HG02840 (cell line): ENCODE measurements around the gene ATP8A2.

Source experiments
- ATAC-seq: cut with Tn5 transposase; IDR thresholded peaks from one replicate; pipeline ENCODE4 v1.9.1; 2021; ENCODE audit warnings: mild to moderate bottlenecking, moderate library complexity, moderate number of reproducible peaks; ENCODE audit not compliant: unreplicated experiment, low FRiP score

ATP8A2 gene

DNA sequence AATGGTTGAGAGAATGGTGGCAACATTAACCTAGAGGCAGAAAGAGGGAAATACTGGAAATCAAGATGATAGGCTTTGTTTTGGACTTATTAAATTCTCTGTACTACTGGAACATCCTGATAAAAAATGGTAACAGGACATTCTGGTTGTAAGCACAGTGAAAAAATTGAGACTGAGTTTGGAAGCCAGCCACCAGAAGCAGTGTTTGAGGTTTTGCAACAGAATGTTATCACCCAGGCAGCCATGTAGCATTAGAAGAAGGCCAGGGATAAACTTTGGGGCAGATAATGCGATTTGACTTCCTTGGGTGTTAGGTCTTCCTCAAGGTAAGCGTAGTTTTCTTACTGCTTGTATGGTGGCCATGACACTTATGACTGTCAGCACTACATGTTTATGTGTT, 307.4 kb downstream of the ATP8A2 start:
- no peak for ATAC-seq

DNA sequence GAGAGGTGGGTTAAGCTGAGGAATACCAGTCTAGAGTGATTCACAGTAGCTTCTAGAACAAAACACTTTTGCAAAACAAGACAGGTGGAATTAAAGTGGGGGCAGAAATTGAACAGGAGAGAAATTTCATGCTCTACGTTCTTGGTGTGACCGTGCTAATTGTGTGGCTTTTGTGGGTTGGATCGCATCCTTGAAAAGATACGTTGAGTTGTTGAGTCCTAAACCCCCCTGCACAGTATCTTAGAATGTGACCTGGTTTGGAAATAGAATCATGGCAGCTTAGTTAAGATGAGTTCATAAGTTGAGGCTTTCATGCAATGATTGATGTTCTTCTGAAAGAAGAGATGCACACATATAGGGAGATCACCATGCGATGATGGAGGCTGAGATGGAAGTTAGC, 308.2 kb downstream of the ATP8A2 start:
- ATAC-seq, result no peak

DNA sequence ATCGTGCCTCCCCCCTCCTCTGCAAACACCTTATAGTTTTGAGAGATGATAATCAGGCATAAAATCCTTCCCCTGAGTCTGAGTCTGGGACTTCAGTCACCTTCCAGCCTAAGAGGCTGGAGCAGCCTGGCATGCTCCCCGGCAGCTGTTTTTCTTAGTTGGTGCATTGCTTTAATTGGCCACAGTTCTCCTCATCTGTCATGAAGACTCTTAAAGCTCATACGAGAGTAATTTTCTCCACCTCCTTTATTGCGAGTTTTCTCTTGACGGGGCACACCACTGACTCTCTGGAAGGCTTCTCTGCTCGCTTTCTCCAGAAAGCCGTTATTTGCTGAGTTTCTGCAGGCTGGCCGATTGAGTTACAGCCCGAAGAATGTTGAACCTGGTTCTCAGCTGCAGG, 310.5 kb downstream of the ATP8A2 start:
- ATAC-seq, result no peak

DNA sequence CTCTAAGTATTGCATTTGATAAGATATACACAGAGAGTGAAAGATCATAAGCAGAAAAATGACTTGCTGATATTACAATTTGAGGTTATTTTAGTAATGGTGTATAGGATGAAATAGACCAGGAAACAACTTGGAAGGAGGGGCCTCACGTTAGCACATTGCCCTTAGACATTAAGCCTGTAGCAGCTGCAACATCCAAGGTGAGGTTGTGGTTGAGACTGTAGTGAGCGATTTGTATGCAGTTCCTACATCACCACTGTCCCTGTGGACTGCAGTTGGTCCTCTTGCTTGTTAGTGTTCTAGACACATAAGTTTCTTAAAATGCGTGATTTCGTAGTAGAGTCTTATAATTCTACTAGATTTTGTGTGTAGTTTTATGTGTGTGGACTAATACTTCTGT, 311.3 kb downstream of the ATP8A2 start:
- no peak for ATAC-seq

DNA sequence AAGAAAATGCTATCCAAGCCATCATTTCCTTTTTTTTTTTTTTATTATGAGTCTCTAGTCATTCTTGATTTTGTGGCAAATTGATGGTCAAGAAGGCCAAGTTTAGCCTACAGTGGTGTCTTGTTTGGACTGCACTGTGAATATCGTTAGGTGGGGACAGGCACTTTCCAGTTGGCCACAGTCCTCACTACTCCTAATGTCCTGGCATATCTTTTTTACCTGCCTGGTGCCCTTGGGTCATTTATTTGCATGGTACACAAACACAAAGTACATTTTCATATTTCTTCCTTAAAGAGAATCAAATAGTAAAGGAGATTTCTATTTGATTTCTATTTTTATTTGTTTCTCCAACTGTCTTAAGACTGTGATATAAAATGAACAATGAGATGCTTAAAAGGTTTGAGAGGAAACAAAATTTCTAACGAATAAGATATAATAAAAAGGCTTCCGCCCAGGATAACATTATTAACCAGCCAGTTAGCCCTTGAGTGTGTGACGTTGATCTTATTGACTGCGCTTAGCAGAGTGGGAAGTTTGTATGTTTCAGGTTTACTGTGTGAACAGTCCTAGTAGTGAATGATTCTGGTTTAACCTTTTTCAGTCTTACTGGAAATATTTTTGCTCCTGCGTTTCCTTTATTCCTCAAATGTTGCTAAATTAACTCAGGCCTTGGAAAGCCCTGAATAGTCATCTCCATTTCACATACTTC, 312.0 kb downstream of the ATP8A2 start:
- no peak for ATAC-seq

DNA sequence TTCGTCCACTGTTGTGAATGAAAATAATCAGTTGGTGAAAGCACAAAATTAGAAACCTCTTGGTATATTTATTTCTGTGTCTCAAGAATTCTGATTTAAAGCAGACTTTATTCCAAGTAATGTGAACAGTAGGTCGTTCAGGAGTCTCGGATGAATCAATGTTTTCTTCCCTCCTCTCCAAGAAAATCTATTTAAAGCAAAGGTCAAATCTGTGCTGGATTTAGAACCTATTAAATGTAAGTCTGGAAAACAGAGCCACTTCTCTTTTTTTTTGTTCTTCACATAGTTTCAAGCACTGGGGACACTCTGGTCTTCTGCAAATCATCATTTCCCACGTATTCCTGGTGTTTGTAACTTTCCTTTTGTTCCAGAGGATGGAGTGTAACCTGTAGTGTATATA, 312.7 kb downstream of the ATP8A2 start:
- no peak for ATAC-seq

DNA sequence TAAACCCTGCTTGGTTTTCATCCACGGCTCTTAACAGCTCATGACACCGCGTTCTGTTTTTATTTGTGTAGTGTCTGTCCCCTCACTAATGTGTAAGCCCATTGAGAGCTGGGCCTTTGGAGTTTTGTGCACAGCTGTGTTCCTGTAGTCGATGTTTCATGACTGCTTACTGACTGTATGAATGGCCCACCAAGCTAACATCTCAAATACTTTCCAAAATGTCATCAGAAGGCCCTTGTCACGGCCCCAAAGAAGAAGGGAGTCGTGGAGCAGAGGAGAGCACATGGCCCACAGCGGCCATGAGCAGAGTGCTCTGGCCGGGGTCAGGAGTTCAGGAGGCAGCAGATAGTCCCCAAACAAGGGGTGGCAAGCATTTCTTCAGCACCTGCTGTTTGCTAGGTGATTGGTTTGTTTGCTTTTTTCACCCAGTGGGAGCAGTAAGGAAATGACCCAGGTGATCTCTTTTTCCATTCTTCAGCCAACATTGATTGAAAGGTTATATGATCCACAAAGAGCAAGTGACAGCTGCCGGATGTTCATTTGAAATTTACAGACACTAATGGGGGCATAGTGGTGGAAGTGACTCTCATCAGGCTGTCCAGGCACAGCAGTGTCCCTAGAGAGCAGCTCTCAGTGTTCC, 315.2 kb downstream of the ATP8A2 start:
- no peak for ATAC-seq

DNA sequence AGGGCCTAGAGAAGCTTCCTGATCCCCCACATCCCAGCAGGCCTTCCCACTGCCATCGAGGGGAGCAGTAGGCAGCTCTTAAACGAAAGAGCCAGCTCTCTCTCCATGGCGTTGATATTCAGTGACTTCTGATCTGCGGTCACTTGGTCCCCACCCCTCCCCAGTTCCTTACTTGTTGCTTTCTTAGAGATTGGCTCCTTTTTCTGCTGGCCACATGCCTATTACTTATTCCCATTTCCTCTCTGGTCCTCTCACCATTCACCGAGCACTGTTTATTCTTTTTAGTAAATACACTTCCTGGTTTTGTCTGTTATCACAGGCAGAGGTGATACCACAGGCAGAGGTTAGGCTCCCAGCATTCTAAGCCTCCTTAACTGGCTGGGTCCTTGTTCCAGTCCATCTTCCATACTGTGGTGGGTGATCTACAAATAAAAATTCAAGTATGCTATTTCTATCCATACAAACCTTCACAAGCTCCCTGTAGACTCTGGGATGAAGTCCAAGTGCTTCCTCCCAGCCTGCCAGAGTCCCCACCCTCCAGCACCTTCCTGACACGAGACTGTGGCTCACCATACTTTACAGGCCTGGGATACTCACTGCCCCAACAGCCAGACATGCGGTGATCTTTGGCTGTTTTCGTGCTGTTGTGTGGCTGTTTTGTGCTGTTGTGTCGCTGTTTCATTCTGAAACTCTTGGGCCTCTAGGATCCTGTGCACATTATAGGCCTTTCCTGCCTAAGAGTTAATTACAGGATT, 315.9 kb downstream of the ATP8A2 start:
- no peak for ATAC-seq

DNA sequence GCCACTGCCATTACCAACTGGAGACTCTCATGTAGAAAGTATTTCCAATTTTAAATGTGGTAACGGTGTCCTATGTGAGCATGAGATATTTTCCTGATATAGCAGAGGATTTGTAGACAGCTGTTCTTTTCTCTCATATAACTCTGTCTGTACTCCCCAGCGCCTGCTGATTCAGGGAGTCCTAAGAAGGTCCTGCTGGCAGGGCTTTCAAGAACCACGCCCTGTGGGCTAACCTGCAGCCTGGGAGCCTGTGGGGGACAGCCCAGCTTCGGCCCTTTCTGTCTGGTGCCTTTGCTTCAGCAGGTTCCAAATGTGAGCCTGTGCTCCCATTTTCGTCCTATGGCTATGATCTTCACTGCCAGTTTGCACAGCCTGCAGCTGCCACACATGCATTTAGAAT, 316.8 kb downstream of the ATP8A2 start:
- no peak for ATAC-seq

DNA sequence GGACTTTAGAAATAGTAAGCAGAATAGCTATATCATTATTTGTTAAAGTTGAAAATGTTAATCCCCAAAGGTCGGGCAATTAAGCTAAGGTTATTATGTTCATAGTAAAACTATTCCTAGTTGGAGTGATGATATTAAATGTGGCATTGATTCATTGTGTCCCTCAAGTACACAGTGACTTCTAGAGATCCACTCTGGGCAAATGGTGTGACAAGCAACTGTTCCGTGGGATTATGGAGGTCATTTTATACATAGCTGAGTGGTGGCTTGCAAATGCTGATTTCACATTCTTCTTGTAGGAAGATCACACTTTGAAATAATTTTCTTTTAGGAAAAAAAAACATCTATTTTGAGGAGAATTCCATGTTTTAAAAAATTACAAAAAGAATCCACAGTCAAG, 317.8 kb downstream of the ATP8A2 start:
- ATAC-seq, result no peak

DNA sequence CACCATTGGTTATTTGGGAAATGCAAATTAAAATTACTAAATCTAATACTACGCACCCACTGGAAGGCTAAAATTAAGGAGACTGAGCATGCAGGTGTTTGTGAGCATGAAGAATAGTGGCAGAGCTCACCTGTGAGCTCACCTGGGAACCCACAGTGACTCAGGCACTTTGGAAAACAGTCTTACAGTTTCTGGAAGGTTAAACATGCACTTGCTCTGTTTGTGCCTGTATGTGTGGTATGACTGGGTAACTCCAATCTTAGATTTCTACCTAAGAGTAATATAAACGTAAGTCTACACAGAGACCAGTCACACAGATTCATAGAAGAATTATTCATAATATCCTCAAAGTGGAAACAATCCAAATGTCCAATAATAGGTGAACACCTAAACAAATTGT, 318.8 kb downstream of the ATP8A2 start:
- no peak for ATAC-seq

DNA sequence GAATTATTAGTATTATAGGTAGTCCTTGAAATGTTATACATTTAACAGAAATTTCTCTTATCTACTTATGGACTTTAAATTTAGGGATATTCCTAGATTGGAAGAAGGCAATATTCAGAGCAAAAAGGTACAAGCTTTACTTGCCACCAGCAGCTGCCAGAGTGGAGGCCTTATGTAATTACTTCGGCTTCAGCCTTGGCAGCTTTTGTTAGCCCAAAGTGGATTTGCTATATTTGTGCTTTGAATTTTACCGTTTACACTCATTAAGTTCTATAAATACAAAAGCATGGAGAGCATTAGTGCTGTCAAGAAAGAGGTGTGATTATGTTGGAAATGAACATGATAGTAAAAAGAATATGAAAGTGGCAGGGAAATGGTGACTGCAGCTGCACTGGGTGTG, 319.9 kb downstream of the ATP8A2 start:
- no peak for ATAC-seq

DNA sequence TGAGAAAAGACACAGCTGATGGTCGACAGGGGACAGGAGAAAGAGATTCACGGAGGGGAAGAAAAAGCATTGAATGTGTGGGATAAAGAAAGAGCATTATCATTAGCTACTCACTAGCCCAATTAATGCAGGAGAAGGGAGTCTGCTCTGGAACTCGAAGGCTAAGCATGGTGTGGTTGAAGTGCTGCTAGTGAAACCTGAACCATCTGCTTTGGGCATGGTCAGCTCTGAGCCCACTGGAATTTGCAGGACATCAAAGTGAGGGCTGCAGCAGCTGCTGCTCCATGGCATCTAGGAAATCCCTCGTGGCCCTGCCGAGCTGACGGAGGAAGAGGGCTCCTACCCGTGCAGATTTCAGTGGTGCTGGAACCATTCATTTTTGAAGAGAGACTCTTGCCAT, 320.3 kb downstream of the ATP8A2 start:
- ATAC-seq, result no peak

DNA sequence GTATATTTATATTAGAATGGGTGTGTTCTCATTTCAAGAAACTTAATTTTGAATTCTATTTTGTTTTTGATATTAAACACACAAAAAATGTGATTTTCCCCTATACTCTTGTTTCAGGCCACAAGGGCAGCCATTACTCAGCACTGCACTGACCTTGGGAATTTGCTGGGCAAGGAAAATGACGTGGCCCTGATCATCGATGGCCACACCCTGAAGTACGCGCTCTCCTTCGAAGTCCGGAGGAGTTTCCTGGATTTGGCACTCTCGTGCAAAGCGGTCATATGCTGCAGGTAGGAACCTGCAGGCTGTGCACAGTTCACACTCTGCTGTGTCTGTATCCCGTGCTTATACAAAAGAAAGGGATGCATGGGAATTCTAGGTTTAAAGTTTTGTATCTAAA, 327.3 kb downstream of the ATP8A2 start:
- no peak for ATAC-seq

DNA sequence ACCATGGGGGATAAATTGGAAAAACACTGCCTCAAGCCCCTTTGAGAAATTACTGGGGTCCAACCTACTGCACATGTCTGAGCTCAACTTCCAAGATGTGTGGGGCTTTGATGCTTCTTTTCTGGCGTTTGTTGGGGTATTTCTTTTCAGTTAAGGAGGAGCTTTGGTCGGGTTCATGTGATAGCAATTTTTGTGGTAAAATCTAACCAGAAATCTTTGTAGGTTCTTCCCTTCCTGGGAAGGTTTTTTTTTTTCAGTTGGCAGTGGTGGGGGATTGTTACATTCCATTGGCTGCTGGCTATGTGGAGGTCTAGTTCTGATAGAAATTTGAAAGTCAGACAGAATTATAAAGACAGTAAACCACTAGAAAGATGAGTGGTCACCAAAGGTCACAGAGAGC, 327.8 kb downstream of the ATP8A2 start:
- ATAC-seq, result no peak

DNA sequence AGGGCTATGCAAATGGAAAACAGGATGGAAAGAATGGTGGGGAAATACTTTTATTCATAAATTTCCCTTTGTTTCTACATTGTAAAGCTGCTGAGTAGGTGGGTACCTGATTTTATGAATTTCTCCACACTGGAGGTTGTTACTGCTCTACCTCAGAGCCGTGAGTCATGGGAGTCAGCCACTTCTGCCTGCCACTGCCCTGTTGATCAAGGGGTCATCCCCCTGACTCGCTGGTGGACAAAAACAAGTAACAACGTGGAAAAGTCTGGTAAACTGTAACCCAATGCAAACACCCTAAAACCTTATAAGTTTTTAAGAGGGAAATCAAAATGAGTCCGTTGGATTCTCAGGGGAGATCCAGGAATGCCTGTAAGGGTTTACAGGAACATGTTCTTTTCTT, 329.5 kb downstream of the ATP8A2 start:
- no peak for ATAC-seq

DNA sequence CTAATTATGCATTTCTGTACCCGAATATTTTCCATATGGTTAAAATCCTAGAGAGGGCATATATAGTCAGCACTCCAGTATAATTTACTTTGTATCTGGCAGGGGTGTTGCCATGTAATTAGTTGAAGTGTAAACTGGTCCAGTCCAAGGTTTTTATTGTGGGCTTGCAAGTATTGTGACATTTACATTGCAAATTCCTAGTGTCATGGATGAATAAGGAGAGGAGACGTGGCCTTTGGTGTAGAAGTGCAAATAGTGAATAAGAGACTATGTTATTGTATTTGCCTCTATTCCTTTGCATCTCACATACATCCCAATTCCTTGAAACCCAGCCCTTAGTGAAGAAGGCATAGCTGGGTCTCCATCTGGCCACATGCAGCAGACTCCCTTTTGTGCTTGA, 330.6 kb downstream of the ATP8A2 start:
- ATAC-seq, result no peak

DNA sequence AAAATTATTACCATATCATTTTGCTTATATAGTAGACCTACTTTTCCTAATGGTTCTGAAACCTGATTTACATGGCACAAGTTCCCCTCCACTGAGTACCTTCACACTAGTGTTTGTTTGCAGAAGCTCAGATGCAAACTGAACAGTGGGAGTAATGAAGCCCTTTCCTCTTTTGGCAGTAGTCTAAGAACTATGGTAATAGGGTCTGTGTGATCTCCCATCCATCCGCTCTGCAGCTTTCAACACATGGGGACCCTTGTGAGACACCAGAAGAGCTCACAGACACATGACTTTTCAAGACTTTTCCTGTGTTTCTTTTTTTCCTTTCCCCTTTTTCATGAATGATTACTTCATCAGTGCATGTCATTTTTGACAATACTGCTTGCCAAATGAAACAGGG, 336.0 kb downstream of the ATP8A2 start:
- ATAC-seq, result no peak

DNA sequence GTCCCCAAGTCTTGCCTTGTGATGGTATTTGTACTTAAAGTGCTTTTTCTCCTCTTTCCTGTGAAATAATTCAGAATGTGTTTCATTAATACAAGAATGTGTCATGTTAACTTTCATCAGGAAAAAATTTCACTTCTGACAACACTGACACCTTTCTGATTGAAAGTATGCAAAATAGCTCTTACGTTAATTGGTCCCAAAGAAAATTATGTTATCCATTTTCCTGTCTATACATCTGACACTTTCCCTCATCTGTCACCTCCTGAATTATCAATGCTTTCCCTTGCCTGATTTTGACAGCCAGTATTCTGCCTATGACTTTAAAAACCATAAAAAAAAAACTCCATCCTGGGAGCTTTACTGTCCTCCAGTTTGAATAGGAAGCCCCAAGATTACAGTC, 336.5 kb downstream of the ATP8A2 start:
- no peak for ATAC-seq

DNA sequence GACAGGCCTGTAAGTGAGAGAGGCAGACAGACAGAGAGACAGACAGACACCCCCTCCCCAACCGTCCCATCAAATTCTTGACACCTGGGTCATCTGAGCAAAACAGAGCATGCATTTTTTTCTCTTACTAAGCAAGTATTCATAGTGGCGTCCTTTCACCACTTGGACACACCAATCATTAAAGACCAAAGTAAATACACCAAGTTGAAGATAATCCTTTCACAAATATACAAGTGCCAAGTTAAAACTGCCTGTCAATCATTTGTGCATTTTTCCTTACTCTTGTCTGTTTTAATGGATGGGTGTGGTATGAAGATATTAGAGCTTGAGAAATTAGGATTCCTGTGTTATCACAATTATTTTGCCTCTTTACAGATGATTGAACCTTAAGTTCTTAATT, 337.3 kb downstream of the ATP8A2 start:
- ATAC-seq, result no peak

DNA sequence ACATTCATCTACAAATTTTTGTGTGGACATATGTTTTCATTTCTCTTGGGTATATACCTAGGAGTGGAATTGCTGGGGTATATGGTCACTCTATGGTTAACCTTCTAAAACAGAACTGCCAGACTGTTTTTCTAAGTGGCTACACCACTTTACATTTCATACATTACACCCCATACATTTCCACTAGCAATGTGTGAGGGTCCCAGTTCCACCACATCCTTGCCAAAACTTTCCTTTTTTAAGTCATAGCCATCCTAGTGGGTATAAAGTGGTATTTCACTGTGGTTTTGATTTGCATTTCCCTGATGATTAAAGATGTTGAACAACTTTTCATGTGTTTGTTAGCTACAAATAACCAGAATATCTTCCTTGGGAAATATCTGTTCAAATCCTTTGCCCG, 344.0 kb downstream of the ATP8A2 start:
- ATAC-seq, result no peak

DNA sequence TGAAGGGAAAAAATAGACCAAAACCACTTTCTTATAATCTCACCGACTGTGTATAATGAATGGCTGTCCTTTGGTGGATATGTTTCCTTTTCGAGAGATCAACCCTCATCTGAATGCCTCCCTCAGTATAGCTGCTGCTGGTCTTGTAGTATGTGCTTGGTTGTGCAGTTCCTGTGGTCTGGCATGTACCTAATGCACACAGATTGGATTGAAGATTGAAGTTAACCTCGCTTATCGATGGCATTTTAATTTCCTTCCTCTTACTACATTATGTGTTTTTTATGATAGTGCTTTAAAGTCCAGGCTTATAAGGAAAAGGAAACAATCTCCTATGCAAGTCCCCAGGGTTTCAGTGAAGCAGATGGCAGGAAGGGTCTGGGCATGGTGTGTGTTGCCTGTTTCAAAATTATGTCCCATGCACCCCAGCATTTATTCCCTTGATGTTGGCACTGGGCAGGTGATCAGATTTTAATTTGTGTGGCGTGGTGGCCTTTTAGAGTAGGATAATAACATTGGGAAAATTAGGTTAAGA, 346.0 kb downstream of the ATP8A2 start:
- ATAC-seq, result no peak
